ENCODE results near the gene GNAS.
"Not testable (repeated sequence)": the region's sequence is repeated elsewhere in the genome, so short reads cannot be mapped to it uniquely, and the experiment has no call there.

The GNAS gene

GRCh38 chr20:58828804-58829203 lies 23.7 kb upstream of the GNAS start:
- not testable (repeated sequence) for DNase-seq

GRCh38 chr20:58829531-58829941 lies 23.0 kb upstream of the GNAS start:
- DNase-seq: no peak

GRCh38 chr20:58832457-58832856 lies 20.1 kb upstream of the GNAS start:
- no peak for DNase-seq

GRCh38 chr20:58833921-58834320 lies 18.6 kb upstream of the GNAS start:
- no peak for DNase-seq

- no peak for DNase-seq
These were observed 17.3 kb upstream of the GNAS start for GRCh38 chr20:58835231-58835630.

DNA sequence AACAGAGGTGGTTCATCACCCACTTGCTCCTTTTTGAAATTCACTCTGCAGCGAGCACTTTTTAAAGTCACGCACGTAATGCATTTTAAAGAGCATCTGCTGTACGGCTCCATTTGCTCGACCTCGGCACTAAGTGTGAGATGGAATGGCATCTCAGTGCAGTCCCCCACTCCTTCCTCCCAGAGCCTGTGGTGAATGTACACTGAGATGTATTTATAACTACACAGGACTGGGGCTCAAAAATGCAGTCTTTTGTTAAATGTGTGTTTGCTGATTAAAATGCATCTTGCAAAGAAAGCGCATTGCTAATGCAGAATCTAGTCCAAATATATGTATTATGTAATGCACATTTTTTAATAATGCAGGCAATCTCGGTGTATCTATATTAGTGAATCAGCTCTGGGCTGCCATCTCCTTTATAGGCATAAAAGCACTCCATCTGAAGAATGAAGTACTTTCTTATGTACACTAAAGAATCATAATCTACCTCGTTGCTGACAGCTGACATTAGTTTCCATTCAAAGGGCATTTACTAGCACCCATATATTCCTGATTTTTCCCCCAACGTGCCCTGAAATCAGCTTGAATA lies 15.8 kb upstream of the GNAS start:
- DNase-seq: no peak

DNA sequence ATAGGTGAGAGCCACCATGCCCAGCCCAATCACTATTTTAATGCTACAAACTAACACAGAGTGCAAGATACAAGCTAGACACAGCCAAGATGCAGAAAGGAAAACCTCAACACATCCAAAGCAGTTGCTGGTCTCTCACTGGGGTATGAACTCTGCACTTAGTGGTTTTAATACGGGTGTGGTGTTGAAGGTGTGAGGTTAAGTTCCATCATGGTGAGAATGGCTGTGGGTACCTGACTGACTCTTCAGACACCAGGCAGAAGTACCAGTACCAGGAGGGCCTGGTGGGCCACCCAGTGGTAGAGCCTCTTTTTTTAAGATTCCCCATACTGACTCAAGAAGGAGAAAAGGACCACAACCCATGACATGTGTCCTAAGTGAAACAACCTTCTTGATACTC lies 14.8 kb upstream of the GNAS start:
- no peak for DNase-seq

GRCh38 chr20:58838174-58838573 lies 14.3 kb upstream of the GNAS start:
- no peak for DNase-seq

GRCh38 chr20:58839474-58839874 lies 13.0 kb upstream of the GNAS start:
- DNase-seq: no peak

DNA sequence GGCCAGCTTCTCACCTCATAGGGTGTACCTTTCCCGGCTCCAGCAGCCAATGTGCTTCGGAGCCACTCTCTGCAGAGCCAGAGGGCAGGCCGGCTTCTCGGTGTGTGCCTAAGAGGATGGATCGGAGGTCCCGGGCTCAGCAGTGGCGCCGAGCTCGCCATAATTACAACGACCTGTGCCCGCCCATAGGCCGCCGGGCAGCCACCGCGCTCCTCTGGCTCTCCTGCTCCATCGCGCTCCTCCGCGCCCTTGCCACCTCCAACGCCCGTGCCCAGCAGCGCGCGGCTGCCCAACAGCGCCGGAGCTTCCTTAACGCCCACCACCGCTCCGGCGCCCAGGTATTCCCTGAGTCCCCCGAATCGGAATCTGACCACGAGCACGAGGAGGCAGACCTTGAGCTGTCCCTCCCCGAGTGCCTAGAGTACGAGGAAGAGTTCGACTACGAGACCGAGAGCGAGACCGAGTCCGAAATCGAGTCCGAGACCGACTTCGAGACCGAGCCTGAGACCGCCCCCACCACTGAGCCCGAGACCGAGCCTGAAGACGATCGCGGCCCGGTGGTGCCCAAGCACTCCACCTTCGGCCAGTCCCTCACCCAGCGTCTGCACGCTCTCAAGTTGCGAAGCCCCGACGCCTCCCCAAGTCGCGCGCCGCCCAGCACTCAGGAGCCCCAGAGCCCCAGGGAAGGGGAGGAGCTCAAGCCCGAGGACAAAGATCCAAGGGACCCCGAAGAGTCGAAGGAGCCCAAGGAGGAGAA lies 12.3 kb upstream of the GNAS start:
- DNase-seq: no peak

DNA sequence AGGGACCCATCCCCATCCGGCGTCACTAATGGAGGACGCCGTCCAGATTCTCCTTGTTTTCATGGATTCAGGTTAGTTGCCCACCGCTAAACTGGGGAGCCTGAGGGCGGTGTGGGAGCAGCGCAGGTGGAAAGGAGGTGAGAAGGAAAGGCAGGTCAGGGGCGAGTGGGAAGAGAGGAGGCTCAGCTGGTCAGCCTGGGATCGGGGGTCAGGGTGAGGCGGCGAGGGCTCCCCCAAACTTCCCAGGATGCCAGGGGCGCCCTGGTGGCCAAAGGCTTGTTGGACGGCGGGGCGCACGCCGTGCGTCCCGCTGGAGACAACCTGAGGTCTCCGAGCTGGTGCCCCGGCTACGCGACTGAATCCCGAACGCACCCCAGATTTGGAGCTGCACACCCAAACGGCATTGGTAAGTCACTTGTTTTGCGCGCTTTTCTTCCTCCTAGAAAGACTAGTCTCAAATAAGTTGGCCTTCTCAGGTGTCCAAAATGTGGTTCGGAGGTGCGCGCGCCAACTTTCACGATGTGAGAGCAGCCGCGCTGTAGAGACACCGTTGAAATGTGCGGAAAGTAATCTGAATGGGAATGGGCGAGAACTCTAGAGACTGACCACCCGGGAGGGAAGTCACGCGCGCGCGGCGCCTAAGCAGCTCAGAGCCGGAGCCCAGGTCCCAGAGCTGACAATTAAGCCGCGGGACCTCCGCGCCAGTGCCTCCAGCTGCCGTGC lies 11.5 kb upstream of the GNAS start:
- no peak for DNase-seq

DNA sequence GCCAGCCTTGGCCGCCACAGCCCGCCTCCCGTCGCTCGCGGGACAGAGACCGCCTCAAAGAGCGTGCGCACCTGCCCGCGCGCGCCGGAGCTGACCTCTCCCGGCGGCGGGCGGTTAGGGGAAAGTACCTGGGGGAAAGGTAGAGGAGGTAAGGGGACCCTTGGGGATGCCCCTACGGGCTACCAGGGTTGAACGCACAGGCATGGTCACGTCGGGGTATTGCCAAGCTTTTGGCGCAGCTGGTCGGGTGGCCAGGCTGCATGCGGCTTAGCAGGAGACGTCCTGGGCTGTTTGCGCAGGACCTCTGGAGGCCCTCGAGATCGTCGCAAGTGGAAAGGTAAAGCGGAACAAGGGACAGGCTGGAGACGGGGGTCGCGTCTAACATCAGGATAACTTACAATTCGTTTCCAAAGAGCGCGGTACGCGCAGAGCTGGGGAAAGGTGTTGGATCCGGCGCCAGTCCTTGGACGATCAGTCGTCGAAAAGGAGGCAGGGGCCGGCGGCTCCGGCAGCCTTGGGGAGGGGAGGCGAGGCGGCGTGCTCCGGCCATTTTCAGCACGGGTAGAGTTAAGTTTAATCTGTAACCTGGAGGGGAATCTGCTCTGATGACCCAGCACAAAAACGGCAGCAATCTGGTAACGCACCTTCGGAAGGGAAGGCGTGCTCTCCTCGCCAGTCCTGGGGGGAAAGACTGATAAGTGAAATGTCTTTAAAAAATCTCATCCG lies 10.8 kb upstream of the GNAS start:
- no peak for DNase-seq

GRCh38 chr20:58842276-58842675 lies 10.2 kb upstream of the GNAS start:
- no peak for DNase-seq

DNA sequence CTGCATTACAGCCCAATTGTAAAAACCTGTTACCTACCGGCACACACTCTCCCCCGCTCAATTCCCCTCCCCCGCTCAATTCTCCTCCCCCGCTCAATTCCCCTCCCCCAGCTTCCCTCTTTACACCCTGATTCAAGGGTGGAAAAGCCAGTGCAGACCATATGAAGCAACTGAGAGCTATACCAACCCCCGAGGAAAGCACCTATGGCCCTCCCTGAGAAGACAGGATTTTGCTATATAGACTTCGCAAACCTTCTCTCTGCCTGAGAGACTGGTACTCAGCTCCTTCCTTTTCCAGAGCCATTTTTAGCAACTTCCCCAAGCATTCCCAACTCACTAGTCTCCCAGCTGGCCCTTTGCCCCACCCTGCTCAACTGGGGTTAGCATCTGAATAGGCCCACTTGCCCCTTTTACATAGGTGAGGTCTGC lies 9.4 kb upstream of the GNAS start:
- DNase-seq: no peak

- DNase-seq: no peak
These were observed 6.8 kb upstream of the GNAS start for GRCh38 chr20:58845706-58846105.

DNA sequence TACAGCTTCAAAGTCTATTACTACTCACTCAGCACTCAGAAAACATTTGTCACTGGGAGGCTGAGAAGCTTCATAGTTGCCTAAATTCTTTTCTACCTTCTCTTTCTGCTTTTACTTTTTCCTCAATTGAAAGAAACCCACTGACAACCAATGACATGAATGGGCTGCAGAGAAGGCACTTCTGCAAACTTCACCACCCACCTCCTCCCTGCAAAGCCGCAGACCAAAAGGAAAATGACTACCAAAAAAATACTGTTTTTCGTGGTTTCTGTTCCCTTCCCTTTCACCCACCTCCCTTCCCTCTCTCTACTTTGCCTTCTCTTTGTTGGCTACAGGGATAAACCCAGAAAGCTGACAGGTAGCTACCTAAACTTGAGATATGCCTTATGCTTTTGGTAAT lies 5.1 kb upstream of the GNAS start:
- no peak for DNase-seq

- peak; percentile 94 for DNase-seq
These were observed 1.8 kb upstream of the GNAS start, which contains the start of gene GNAS-AS1 for GRCh38 chr20:58850693-58851174. TSS of gene GNAS-AS1 (minus strand) at chr20:58850902.

- peak; percentile 68 for DNase-seq
These were observed 1.1 kb upstream of the GNAS start for GRCh38 chr20:58851221-58851968.

DNA sequence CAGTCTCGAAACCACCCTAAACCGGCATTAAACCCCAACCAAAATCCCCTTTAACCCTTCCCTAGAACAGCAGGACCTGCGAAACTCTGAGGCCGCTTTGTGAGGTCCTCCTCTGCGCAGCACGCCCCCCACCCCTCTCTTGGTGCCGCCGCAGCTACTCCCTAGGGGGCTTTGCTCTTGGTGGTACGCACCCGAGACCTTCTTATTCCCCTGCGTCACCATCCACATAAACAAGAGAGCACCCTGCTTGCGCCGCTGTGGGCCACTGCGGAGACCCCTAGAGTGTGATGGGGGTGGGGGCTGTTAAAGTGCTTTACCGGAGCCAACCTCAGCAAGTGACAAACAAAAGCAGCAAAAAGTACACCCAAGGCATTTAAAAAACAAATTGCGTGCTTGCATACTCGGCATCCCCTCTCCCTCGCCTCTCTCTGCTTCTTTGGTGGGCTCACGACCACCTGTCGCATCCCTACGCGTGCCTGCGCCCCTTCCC lies 502 bp upstream of the GNAS start:
- DNase-seq: peak; percentile 24

- no peak for DNase-seq
These were observed 950 bp downstream of the GNAS start for GRCh38 chr20:58853466-58853865.

DNA sequence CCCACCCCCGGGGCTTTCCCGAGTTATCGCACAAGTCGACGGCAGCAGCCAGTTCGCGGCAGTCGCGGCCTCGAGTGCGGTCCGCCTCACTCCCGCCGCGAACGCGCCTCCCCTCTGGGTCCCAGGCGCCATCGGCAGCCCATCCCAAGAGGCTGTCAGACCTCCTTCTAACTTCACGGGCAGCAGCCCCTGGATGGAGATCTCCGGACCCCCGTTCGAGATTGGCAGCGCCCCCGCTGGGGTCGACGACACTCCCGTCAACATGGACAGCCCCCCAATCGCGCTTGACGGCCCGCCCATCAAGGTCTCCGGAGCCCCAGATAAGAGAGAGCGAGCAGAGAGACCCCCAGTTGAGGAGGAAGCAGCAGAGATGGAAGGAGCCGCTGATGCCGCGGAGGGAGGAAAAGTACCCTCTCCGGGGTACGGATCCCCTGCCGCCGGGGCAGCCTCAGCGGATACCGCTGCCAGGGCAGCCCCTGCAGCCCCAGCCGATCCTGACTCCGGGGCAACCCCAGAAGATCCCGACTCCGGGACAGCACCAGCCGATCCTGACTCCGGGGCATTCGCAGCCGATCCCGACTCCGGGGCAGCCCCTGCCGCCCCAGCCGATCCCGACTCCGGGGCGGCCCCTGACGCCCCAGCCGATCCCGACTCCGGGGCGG lies 1.6 kb downstream of the GNAS start:
- DNase-seq: no peak
